ENCODE results near the gene UBE2H.
A peak's percentile ranks its signal among the peaks of the same experiment; 100 is the strongest.

UBE2H gene

GRCh38 chr7:129950191-129950932, 2.4 kb downstream of the UBE2H start:
- peak in 1 of 2 donors; percentile 40 for DNase-seq

GRCh38 chr7:129949292-129950133, 3.2 kb downstream of the UBE2H start:
- peak; percentile 15 to 39 for DNase-seq

- peak; percentile 87 to 91 for DNase-seq
Measured at GRCh38 chr7:129948877-129949291, 3.9 kb downstream of the UBE2H start.

GRCh38 chr7:129948338-129948737, 4.4 kb downstream of the UBE2H start:
- no peak for DNase-seq

GRCh38 chr7:129947701-129948100, 5.1 kb downstream of the UBE2H start:
- no peak for DNase-seq

GRCh38 chr7:129947049-129947448, 5.7 kb downstream of the UBE2H start:
- DNase-seq, result peak in 1 of 2 donors; percentile 13

- DNase-seq, result no peak
Measured at GRCh38 chr7:129946282-129946681, 6.5 kb downstream of the UBE2H start.

- DNase-seq, result no peak
Measured at GRCh38 chr7:129943352-129943751, 9.4 kb downstream of the UBE2H start.

GRCh38 chr7:129940329-129940728, 12.4 kb downstream of the UBE2H start:
- DNase-seq, result no peak

GRCh38 chr7:129939881-129940280, 12.9 kb downstream of the UBE2H start:
- no peak for DNase-seq

- no peak for DNase-seq
Measured at GRCh38 chr7:129933627-129934026, 19.1 kb downstream of the UBE2H start.

GRCh38 chr7:129926618-129927017, 26.1 kb downstream of the UBE2H start:
- no peak for DNase-seq

- peak; percentile 7 to 45 for DNase-seq
Measured at GRCh38 chr7:129925416-129926002, 27.3 kb downstream of the UBE2H start.

- DNase-seq, result no peak
Measured at GRCh38 chr7:129924602-129925001, 28.2 kb downstream of the UBE2H start.

GRCh38 chr7:129923709-129924108, 29.1 kb downstream of the UBE2H start:
- no peak for DNase-seq

GRCh38 chr7:129919492-129919891, 33.3 kb downstream of the UBE2H start:
- DNase-seq, result no peak

- DNase-seq, result no peak
Measured at GRCh38 chr7:129918922-129919321, 33.8 kb downstream of the UBE2H start.

- DNase-seq, result no peak
Measured at GRCh38 chr7:129917934-129918333, 34.8 kb downstream of the UBE2H start.

- DNase-seq, result no peak
Measured at GRCh38 chr7:129914536-129915272, 38.1 kb downstream of the UBE2H start.

GRCh38 chr7:129913428-129913827, 39.3 kb downstream of the UBE2H start:
- no peak for DNase-seq

GRCh38 chr7:129911790-129912189, 41.0 kb downstream of the UBE2H start:
- DNase-seq, result no peak

- DNase-seq, result no peak
Measured at GRCh38 chr7:129909669-129910068, 43.1 kb downstream of the UBE2H start.

GRCh38 chr7:129908181-129908580, 44.6 kb downstream of the UBE2H start:
- DNase-seq, result no peak

Data from hippocampal formation (tissue), 2 donors.